T-helper 1 cell treated with Interleukin-12 subunit alpha and Interleukin-12 subunit beta and Interleukin-4 antibody, amounts not matched to agents 30 ng/mL and 1 ng/mL, for 36 hours (primary cell): ENCODE results near the gene RAB27B. TPM values are rescaled to one million over a fixed set of nuclear protein-coding genes. Genes with fewer than 3 reads are reported as not detected.
"Not testable (repeated sequence)": the region's sequence is repeated elsewhere in the genome, so short reads cannot be mapped to it uniquely, and the experiment has no call there.

ENCODE experiments used
- intact Hi-C: fragments of 100-400 bp; cut with micrococcal nuclease; formaldehyde crosslinking; loops from one replicate; pipeline ENCODE4 v1.15.1; 2024
- total RNA-seq: library from RNA; stranded (reverse); gene quantifications from 2 replicates; pipeline ENCODE4 v1.2.3, GENCODE V29; 2022

The RAB27B gene
- total RNA-seq, 1 donor from 2014 or later, result 2.5 TPM

- intact Hi-C loops, result loop anchor here (1.0 to 5.0 kb wide), 3 partner anchors 15 to 133 kb away; partner anchors contain the start of gene RAB27B
These were observed 14.2 kb upstream of the RAB27B start for GRCh38 chr18:54813977-54814565.

GRCh38 chr18:54815086-54815485, 13.2 kb upstream of the RAB27B start:
- intact Hi-C loops, result no loop called here

GRCh38 chr18:54820785-54821275, 7.4 kb upstream of the RAB27B start:
- intact Hi-C loops, result not testable (repeated sequence)

GRCh38 chr18:54822872-54823845, 5.1 kb upstream of the RAB27B start:
- intact Hi-C loops, result no loop called here

- intact Hi-C loops, result loop anchor here (5.0 kb wide), 2 partner anchors 107 to 123 kb away; no protein-coding TSS in a partner anchor
These were observed 3.5 kb upstream of the RAB27B start for GRCh38 chr18:54824761-54825160.

GRCh38 chr18:54825601-54826344, 2.5 kb upstream of the RAB27B start:
- intact Hi-C loops, result loop anchor here (5.0 kb wide), 2 partner anchors 108 to 122 kb away; no protein-coding TSS in a partner anchor

GRCh38 chr18:54828986-54829385, 709 bp downstream of the RAB27B start:
- intact Hi-C loops, result loop anchor here (2.0 to 5.0 kb wide), 3 partner anchors 16 to 118 kb away; no protein-coding TSS in a partner anchor

GRCh38 chr18:54829856-54830255, 1.6 kb downstream of the RAB27B start:
- intact Hi-C loops, result loop anchor here (2.0 to 5.0 kb wide), 3 partner anchors 17 to 117 kb away; no protein-coding TSS in a partner anchor

GRCh38 chr18:54830260-54830659, 2.0 kb downstream of the RAB27B start:
- intact Hi-C loops, result no loop called here

- intact Hi-C loops, result no loop called here
These were observed 2.6 kb downstream of the RAB27B start for GRCh38 chr18:54830866-54831265.

GRCh38 chr18:54835944-54836343, 7.7 kb downstream of the RAB27B start:
- intact Hi-C loops, result no loop called here

GRCh38 chr18:54843314-54843713, 15.0 kb downstream of the RAB27B start:
- intact Hi-C loops, result no loop called here

GRCh38 chr18:54845787-54846186, 17.5 kb downstream of the RAB27B start:
- intact Hi-C loops, result no loop called here

GRCh38 chr18:54848121-54848520, 19.8 kb downstream of the RAB27B start:
- intact Hi-C loops, result no loop called here

GRCh38 chr18:54849683-54850082, 21.4 kb downstream of the RAB27B start:
- intact Hi-C loops, result no loop called here

GRCh38 chr18:54850598-54850997, 22.3 kb downstream of the RAB27B start:
- intact Hi-C loops, result no loop called here

GRCh38 chr18:54852780-54853675, 24.8 kb downstream of the RAB27B start:
- intact Hi-C loops, result no loop called here

GRCh38 chr18:54855050-54855449, 26.8 kb downstream of the RAB27B start:
- intact Hi-C loops, result not testable (repeated sequence)

GRCh38 chr18:54856105-54856646, 27.9 kb downstream of the RAB27B start:
- intact Hi-C loops, result no loop called here

- intact Hi-C loops, result no loop called here
These were observed 29.2 kb downstream of the RAB27B start for GRCh38 chr18:54857499-54857898.
